ENCODE measurements around the gene SPEG. TPM values are rescaled to one million over a fixed set of nuclear protein-coding genes. Genes with fewer than 3 reads are reported as not detected.

The SPEG gene
- total RNA-seq, 1 donor from 2014 or later: 145 TPM

DNA sequence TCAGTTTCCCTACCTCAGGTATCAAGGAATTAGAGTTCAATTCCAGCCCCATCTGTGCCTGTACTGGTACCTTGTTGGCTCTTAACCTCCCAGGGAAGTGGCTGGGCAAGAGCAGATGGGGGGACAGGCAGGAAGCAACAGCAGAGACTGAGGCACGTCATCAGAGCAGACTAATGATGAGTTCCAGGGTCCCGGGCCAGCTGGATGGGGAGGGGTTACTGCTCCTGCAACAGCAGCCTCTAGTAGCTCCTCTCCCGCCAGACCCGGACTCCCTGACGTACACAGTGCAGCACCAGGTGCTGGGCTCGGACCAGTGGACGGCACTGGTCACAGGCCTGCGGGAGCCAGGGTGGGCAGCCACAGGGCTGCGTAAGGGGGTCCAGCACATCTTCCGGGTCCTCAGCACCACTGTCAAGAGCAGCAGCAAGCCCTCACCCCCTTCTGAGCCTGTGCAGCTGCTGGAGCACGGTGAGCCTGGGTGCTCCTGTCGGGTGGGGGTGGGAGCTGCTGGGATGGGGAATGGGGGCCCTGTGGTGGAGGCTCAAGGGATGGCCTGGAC is 38.1 kb downstream of the SPEG start:
- no peak for DNase-seq
- Histone ChIP-seq H3K4me3 (no peak overlapping the region), H3K27ac (replicated peaks) (no peak overlapping the region), H3K36me3 (peaks cover 5% of the 10 kb centered on the region), H3K9me3 (replicated peaks) (no peaks in the 10 kb centered on the region), H3K27me3 (ENCODE audit: low read depth) (peaks cover 27% of the 10 kb centered on the region), H3K4me1 (peaks cover 64% of the 10 kb centered on the region)
- intact Hi-C loops (cut with micrococcal nuclease): no loop called here
- TF ChIP-seq, protein P1, sequence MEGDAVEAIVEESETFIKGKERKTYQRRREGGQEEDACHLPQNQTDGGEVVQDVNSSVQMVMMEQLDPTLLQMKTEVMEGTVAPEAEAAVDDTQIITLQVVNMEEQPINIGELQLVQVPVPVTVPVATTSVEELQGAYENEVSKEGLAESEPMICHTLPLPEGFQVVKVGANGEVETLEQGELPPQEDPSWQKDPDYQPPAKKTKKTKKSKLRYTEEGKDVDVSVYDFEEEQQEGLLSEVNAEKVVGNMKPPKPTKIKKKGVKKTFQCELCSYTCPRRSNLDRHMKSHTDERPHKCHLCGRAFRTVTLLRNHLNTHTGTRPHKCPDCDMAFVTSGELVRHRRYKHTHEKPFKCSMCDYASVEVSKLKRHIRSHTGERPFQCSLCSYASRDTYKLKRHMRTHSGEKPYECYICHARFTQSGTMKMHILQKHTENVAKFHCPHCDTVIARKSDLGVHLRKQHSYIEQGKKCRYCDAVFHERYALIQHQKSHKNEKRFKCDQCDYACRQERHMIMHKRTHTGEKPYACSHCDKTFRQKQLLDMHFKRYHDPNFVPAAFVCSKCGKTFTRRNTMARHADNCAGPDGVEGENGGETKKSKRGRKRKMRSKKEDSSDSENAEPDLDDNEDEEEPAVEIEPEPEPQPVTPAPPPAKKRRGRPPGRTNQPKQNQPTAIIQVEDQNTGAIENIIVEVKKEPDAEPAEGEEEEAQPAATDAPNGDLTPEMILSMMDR (IDR thresholded peaks at IDR 0.05; ENCODE audit: borderline replicate concordance): no peak

DNA sequence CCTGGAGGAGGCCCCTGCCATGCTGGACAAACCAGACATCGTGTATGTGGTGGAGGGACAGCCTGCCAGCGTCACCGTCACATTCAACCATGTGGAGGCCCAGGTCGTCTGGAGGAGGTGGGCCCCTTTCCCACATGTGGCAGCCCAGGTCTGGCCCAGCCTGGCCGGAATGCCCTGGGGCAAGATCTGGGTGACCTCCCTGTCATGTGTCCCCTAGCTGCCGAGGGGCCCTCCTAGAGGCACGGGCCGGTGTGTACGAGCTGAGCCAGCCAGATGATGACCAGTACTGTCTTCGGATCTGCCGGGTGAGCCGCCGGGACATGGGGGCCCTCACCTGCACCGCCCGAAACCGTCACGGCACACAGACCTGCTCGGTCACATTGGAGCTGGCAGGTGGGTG is 38.9 kb downstream of the SPEG start:
- Histone ChIP-seq H3K36me3 (peaks cover 9% of the 10 kb centered on the region), H3K4me1 (peaks cover 61% of the 10 kb centered on the region), H3K4me3 (no peak overlapping the region), H3K27ac (replicated peaks) (peak overlapping the region; percentile 23), H3K27me3 (ENCODE audit: low read depth) (peaks cover 26% of the 10 kb centered on the region), H3K9me3 (replicated peaks) (no peaks in the 10 kb centered on the region)
- intact Hi-C loops (cut with micrococcal nuclease): no loop called here
- no peak for DNase-seq
- TF ChIP-seq, protein P1 (IDR thresholded peaks at IDR 0.05; ENCODE audit: borderline replicate concordance): no peak

- DNase-seq: no peak
- peaks cover 13% of the 10 kb centered on the region for H3K36me3 ChIP-seq
- TF ChIP-seq, protein P1 (IDR thresholded peaks at IDR 0.05; ENCODE audit: borderline replicate concordance): no peak
- H3K4me3 ChIP-seq: no peak overlapping the region
- no peaks in the 10 kb centered on the region for H3K9me3 ChIP-seq (replicated peaks)
- H3K27ac ChIP-seq (replicated peaks): peak overlapping the region; percentile 58
- H3K27me3 ChIP-seq (ENCODE audit: low read depth): peaks cover 23% of the 10 kb centered on the region
- intact Hi-C loops (cut with micrococcal nuclease): no loop called here
- H3K4me1 ChIP-seq: peaks cover 51% of the 10 kb centered on the region
Observed at GRCh38 chr2:219474285-219475060, 39.8 kb downstream of the SPEG start.

- peak overlapping the region; percentile 58 for H3K27ac ChIP-seq (replicated peaks)
- H3K36me3 ChIP-seq: peaks cover 19% of the 10 kb centered on the region
- TF ChIP-seq, protein P1 (IDR thresholded peaks at IDR 0.05; ENCODE audit: borderline replicate concordance): no peak
- peaks cover 43% of the 10 kb centered on the region for H3K4me1 ChIP-seq
- DNase-seq: no peak
- H3K27me3 ChIP-seq (ENCODE audit: low read depth): peaks cover 23% of the 10 kb centered on the region
- H3K9me3 ChIP-seq (replicated peaks): no peaks in the 10 kb centered on the region
- intact Hi-C loops (cut with micrococcal nuclease): no loop called here
- H3K4me3 ChIP-seq: no peak overlapping the region
Observed at GRCh38 chr2:219475278-219475677, 40.6 kb downstream of the SPEG start.

GRCh38 chr2:219475697-219476651 is 41.3 kb downstream of the SPEG start:
- Histone ChIP-seq H3K27me3 (ENCODE audit: low read depth) (peaks cover 23% of the 10 kb centered on the region), H3K4me3 (no peak overlapping the region), H3K4me1 (peaks cover 39% of the 10 kb centered on the region), H3K9me3 (replicated peaks) (no peaks in the 10 kb centered on the region), H3K36me3 (peaks cover 26% of the 10 kb centered on the region), H3K27ac (replicated peaks) (peak overlapping the region; percentile 58)
- peak; percentile 62 for DNase-seq
- TF ChIP-seq, protein P1 (IDR thresholded peaks at IDR 0.05; ENCODE audit: borderline replicate concordance): peak; percentile 88
- intact Hi-C loops (cut with micrococcal nuclease): no loop called here
